ENCODE results near the gene CALN1.

- TF ChIP-seq, protein P1, sequence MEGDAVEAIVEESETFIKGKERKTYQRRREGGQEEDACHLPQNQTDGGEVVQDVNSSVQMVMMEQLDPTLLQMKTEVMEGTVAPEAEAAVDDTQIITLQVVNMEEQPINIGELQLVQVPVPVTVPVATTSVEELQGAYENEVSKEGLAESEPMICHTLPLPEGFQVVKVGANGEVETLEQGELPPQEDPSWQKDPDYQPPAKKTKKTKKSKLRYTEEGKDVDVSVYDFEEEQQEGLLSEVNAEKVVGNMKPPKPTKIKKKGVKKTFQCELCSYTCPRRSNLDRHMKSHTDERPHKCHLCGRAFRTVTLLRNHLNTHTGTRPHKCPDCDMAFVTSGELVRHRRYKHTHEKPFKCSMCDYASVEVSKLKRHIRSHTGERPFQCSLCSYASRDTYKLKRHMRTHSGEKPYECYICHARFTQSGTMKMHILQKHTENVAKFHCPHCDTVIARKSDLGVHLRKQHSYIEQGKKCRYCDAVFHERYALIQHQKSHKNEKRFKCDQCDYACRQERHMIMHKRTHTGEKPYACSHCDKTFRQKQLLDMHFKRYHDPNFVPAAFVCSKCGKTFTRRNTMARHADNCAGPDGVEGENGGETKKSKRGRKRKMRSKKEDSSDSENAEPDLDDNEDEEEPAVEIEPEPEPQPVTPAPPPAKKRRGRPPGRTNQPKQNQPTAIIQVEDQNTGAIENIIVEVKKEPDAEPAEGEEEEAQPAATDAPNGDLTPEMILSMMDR (IDR thresholded peaks at IDR 0.05) = no peak
- TF ChIP-seq ZFX (IDR thresholded peaks at IDR 0.05; ENCODE audit: borderline replicate concordance) = no peak
These were observed 557.4 kb downstream of the CALN1 start for GRCh38 chr7:71854546-71855397.

Data from 22Rv1 (cell line).